Measurements from ENCODE around the gene KRTAP4-11.
"Not testable (repeated sequence)": the region's sequence is repeated elsewhere in the genome, so short reads cannot be mapped to it uniquely, and the experiment has no call there.

The KRTAP4-11 gene

DNA sequence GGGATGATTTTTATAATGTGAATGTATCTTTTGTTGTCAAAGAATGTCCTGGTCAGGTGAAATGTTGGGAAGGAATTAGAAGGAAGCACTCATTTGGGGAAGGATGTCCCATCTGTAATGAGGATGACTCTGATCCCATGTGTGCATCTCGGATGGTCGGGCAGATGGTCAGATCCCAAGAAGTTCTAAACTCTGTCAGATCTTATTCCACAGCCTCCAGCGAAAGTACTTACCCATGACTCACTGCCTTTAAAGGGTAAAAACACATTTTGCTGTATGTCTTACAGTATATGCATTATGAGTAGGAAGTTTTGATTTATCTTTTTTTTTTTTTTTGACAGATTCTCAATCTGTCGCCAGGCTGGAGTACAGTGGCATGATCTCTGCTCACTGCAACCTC is 548 bp upstream of the KRTAP4-11 start:
- Histone ChIP-seq H3K4me2 (ENCODE audit: low read length) (no peak overlapping the region), H3F3A (ENCODE audit: insufficient read depth, low read length) (no peaks in the 10 kb centered on the region), H3K79me2 (ENCODE audit: insufficient read depth, low read length) (no peaks in the 10 kb centered on the region), H4K20me1 (ENCODE audit: insufficient read depth, low read length) (no peaks in the 10 kb centered on the region), H3K4me3 (ENCODE audit: low read depth, low read length, poor library complexity, severe bottlenecking) (no peak overlapping the region), H3K9me3 (ENCODE audit: low read length) (no peaks in the 10 kb centered on the region), H3K36me3 (ENCODE audit: insufficient read depth, low read length) (no peaks in the 10 kb centered on the region), H2AFZ (ENCODE audit: low read length) (no peak overlapping the region), H3K4me1 (ENCODE audit: insufficient read depth, low read length, severe bottlenecking) (peaks cover 6% of the 10 kb centered on the region), H3K27me3 (ENCODE audit: insufficient read depth, low read length) (no peaks in the 10 kb centered on the region), H3K9ac (ENCODE audit: low read length) (no peak overlapping the region), H3K27ac (ENCODE audit: low read depth, low read length, poor library complexity, severe bottlenecking) (no peak overlapping the region), H3K9me2 (ENCODE audit: low read depth, low read length) (no peaks in the 10 kb centered on the region)
- TF ChIP-seq, protein P1, sequence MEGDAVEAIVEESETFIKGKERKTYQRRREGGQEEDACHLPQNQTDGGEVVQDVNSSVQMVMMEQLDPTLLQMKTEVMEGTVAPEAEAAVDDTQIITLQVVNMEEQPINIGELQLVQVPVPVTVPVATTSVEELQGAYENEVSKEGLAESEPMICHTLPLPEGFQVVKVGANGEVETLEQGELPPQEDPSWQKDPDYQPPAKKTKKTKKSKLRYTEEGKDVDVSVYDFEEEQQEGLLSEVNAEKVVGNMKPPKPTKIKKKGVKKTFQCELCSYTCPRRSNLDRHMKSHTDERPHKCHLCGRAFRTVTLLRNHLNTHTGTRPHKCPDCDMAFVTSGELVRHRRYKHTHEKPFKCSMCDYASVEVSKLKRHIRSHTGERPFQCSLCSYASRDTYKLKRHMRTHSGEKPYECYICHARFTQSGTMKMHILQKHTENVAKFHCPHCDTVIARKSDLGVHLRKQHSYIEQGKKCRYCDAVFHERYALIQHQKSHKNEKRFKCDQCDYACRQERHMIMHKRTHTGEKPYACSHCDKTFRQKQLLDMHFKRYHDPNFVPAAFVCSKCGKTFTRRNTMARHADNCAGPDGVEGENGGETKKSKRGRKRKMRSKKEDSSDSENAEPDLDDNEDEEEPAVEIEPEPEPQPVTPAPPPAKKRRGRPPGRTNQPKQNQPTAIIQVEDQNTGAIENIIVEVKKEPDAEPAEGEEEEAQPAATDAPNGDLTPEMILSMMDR (IDR thresholded peaks at IDR 0.05; ENCODE audit: low read length), result no peak
- TF ChIP-seq EZH2 (IDR thresholded peaks at IDR 0.05; ENCODE audit: borderline replicate concordance, low read length), result no peak

DNA sequence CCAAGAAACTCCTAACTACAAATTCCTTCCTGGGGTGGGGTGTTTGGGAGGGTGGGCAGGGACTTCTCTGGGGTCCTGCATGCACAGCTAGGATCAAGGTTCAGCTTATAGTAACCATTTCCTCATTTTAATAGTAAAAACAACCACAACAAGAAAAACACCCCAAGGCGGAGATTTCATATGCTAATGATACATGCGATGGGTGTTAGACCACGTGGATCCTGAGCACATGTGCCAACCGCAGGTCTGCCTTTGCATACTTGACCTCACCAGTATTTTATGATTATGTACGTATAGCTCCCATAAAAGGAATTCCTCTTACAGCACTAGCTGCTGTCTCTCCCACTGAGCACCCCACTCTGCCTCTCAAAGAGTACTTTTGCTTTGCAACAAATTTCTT is 1.9 kb downstream of the KRTAP4-11 start:
- Histone ChIP-seq H3F3A (ENCODE audit: insufficient read depth, low read length) (no peaks in the 10 kb centered on the region), H3K4me2 (ENCODE audit: low read length) (no peak overlapping the region), H3K4me1 (ENCODE audit: insufficient read depth, low read length, severe bottlenecking) (peaks cover 6% of the 10 kb centered on the region), H2AFZ (ENCODE audit: low read length) (no peak overlapping the region), H4K20me1 (ENCODE audit: insufficient read depth, low read length) (no peaks in the 10 kb centered on the region), H3K9me2 (ENCODE audit: low read depth, low read length) (no peaks in the 10 kb centered on the region), H3K79me2 (ENCODE audit: insufficient read depth, low read length) (no peaks in the 10 kb centered on the region), H3K27ac (ENCODE audit: low read depth, low read length, poor library complexity, severe bottlenecking) (no peak overlapping the region), H3K27me3 (ENCODE audit: insufficient read depth, low read length) (no peaks in the 10 kb centered on the region), H3K9ac (ENCODE audit: low read length) (no peak overlapping the region), H3K36me3 (ENCODE audit: insufficient read depth, low read length) (no peaks in the 10 kb centered on the region), H3K4me3 (ENCODE audit: low read depth, low read length, poor library complexity, severe bottlenecking) (no peak overlapping the region), H3K9me3 (ENCODE audit: low read length) (no peaks in the 10 kb centered on the region)
- no peak for TF ChIP-seq EZH2 (IDR thresholded peaks at IDR 0.05; ENCODE audit: borderline replicate concordance, low read length)
- TF ChIP-seq, protein P1 (IDR thresholded peaks at IDR 0.05; ENCODE audit: low read length), result no peak

DNA sequence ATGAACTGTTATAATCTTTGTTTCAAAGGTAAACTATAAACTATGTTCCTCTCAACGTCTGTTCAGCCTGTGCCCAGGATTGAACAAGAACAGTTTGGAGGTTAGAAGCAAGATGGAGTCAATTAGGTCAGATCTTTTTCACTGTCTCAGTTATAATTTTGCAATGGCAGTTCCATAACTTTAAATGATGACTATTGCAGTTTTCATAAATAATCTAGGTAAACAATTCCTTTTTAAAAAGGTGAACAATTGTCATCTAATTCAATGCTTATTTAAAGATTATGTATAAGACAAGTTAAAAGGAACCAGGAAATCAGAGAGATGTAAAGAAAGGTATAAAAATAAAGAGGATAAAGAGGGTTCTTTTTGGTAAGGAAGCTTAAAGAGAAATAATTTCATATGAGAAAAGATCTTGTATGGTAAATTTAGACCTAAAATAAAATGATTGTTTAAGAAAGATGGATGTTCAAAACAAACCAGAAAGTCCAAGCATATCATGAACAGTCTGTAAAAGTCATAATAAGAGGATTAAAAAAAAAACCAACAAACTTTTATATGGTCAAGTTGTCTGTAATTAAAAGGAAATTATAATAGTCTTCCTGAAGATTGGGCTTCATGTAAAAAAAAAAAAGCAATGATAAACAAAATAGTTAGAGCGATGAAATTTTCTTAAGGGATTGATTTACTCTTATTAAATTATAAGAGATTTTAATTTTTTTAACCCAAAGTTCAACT is 6.9 kb downstream of the KRTAP4-11 start:
- no peaks in the 10 kb centered on the region for H3K27me3 ChIP-seq (ENCODE audit: insufficient read depth, low read length)
- no peak overlapping the region for H3K27ac ChIP-seq (ENCODE audit: low read depth, low read length, poor library complexity, severe bottlenecking)
- no peaks in the 10 kb centered on the region for H3K79me2 ChIP-seq (ENCODE audit: insufficient read depth, low read length)
- H3K4me3 ChIP-seq (ENCODE audit: low read depth, low read length, poor library complexity, severe bottlenecking), result no peak overlapping the region
- no peaks in the 10 kb centered on the region for H4K20me1 ChIP-seq (ENCODE audit: insufficient read depth, low read length)
- H3F3A ChIP-seq (ENCODE audit: insufficient read depth, low read length), result no peaks in the 10 kb centered on the region
- no peak overlapping the region for H3K4me2 ChIP-seq (ENCODE audit: low read length)
- no peaks in the 10 kb centered on the region for H3K9me2 ChIP-seq (ENCODE audit: low read depth, low read length)
- no peaks in the 10 kb centered on the region for H3K36me3 ChIP-seq (ENCODE audit: insufficient read depth, low read length)
- TF ChIP-seq EZH2 (IDR thresholded peaks at IDR 0.05; ENCODE audit: borderline replicate concordance, low read length), result no peak
- TF ChIP-seq, protein P1 (IDR thresholded peaks at IDR 0.05; ENCODE audit: low read length), result no peak
- H3K9ac ChIP-seq (ENCODE audit: low read length), result no peak overlapping the region
- no peaks in the 10 kb centered on the region for H3K4me1 ChIP-seq (ENCODE audit: insufficient read depth, low read length, severe bottlenecking)
- no peak overlapping the region for H2AFZ ChIP-seq (ENCODE audit: low read length)
- no peaks in the 10 kb centered on the region for H3K9me3 ChIP-seq (ENCODE audit: low read length)

DNA sequence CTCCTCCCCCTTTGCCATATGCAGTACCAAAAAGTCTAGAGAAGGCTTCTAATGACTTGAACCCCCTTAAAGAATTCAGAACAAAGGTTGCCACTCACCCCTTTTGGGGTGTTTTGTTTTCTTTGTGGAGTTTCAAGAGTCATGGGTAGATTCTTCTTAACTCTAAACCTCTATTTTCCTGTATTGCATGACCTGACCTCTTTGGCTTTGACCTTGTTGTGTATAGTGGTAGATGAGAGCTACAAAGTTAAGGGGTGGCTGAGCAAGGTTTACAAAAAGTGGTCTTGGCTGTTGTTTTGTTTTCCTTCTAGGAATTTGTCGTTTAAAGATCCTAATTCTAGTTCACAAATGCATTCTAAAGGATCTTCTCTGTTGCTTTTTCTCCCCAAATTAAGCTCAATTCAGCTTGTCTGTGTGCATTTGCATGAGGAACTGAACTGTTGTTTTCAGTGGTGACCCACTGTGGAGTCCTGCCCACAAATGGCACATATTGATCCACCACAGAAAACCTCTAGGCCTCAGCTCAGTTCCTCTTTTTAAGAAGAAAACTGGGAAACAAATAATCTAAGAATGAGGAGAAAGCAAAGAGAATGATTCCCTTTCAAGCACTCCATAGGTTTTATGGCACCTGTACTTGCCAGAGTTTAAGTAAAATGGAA is 9.3 kb downstream of the KRTAP4-11 start:
- not testable (repeated sequence) for H4K20me1 ChIP-seq (ENCODE audit: insufficient read depth, low read length); H3K9ac ChIP-seq (ENCODE audit: low read length); H3K79me2 ChIP-seq (ENCODE audit: insufficient read depth, low read length); H3F3A ChIP-seq (ENCODE audit: insufficient read depth, low read length); H3K9me3 ChIP-seq (ENCODE audit: low read length); H3K4me3 ChIP-seq (ENCODE audit: low read depth, low read length, poor library complexity, severe bottlenecking); H3K36me3 ChIP-seq (ENCODE audit: insufficient read depth, low read length); H3K4me2 ChIP-seq (ENCODE audit: low read length); H3K27ac ChIP-seq (ENCODE audit: low read depth, low read length, poor library complexity, severe bottlenecking); H3K4me1 ChIP-seq (ENCODE audit: insufficient read depth, low read length, severe bottlenecking); H3K27me3 ChIP-seq (ENCODE audit: insufficient read depth, low read length); H3K9me2 ChIP-seq (ENCODE audit: low read depth, low read length); H2AFZ ChIP-seq (ENCODE audit: low read length)

Measured in OCI-LY1 (cell line).